OCI-LY7 (cell line): ENCODE results near the gene KIF16B. TPM values are rescaled to one million over a fixed set of nuclear protein-coding genes. Genes with fewer than 3 reads are reported as not detected.

Experiments
- BruUV-seq: library from RNA; stranded (reverse); fragments of 400-500 nt; replicated peaks from 2 replicates; lab custom pipeline; 2021; lab: Mats Ljungman, UMichigan
- CTCF ChIA-PET: fragments of 300-600 bp; sonication (Branson Sonifier 250); formaldehyde crosslinking; loops from one replicate; lab custom pipeline; 2022; ENCODE audit warnings: antibody characterized with exemption; ENCODE audit not compliant: unreplicated experiment; lab: Charles Lee
- POLR2A ChIA-PET: fragments of 300-600 bp; sonication (Branson Sonifier 250); formaldehyde crosslinking; loops from one replicate; lab custom pipeline; 2022; ENCODE audit warnings: antibody characterized with exemption; lab: Charles Lee
- DNase-seq: peaks from one replicate; pipeline ENCODE4 v3.0.0-alpha.2; 2015; ENCODE audit warnings: low spot score
- H2AFZ ChIP-seq: fragments of 200-600 bp; sonication (generic), shearing (Covaris generic); 2 replicates; pipeline ENCODE4 v1.6.1; 2014; ENCODE audit warnings: mild to moderate bottlenecking, antibody characterized with exemption, low read length, moderate library complexity
- H3K27ac ChIP-seq: fragments of 200-600 bp; sonication (generic); 2 replicates; pipeline ENCODE4 v1.5.1; 2014; ENCODE audit warnings: mixed run types, low read depth, mild to moderate bottlenecking, moderate library complexity, low read length, inconsistent platforms; ENCODE audit not compliant: poor library complexity, severe bottlenecking
- H3K36me3 ChIP-seq: fragments of 200-600 bp; sonication (generic); 2 replicates; pipeline ENCODE4 v1.6.1; 2014; ENCODE audit warnings: mild to moderate bottlenecking, antibody characterized with exemption, low read length, moderate library complexity, mixed read lengths; ENCODE audit not compliant: insufficient read depth
- H3K4me1 ChIP-seq: fragments of 200-600 bp; sonication (generic); 2 replicates; pipeline ENCODE4 v1.5.1; 2014; ENCODE audit warnings: mild to moderate bottlenecking, low read length; ENCODE audit not compliant: insufficient read depth, poor library complexity, severe bottlenecking
- H3K4me2 ChIP-seq: fragments of 200-600 bp; sonication (generic); 2 replicates; pipeline ENCODE4 v1.6.1; 2014; ENCODE audit warnings: mild to moderate bottlenecking, low read length
- H3K4me3 ChIP-seq: fragments of 200-600 bp; sonication (generic); 2 replicates; pipeline ENCODE4 v1.5.1; 2014; ENCODE audit warnings: mild to moderate bottlenecking, low read depth, low read length; ENCODE audit not compliant: poor library complexity, severe bottlenecking
- H3K79me2 ChIP-seq: fragments of 200-600 bp; sonication (generic); 2 replicates; pipeline ENCODE4 v1.6.1; 2016; ENCODE audit warnings: low read depth, mild to moderate bottlenecking, low read length, moderate library complexity, mixed read lengths; ENCODE audit not compliant: insufficient read depth
- H3K9me2 ChIP-seq: fragments of 200-600 bp; sonication (generic); 2 replicates; pipeline ENCODE4 v1.6.1; 2016; ENCODE audit warnings: mild to moderate bottlenecking, low read length, mixed read lengths; ENCODE audit not compliant: insufficient read depth
- H3K9me3 ChIP-seq: fragments of 200-600 bp; sonication (generic); 2 replicates; pipeline ENCODE4 v1.6.1; 2014; ENCODE audit warnings: mild to moderate bottlenecking, mixed run types, low read length, mixed read lengths
- H4K20me1 ChIP-seq: fragments of 200-600 bp; sonication (generic); 2 replicates; pipeline ENCODE4 v1.6.1; 2014; ENCODE audit warnings: mild to moderate bottlenecking, antibody characterized with exemption, low read length, moderate library complexity, mixed read lengths; ENCODE audit not compliant: insufficient read depth
- EZH2phosphoT487 ChIP-seq: fragments of 200-600 bp; sonication (generic); IDR thresholded peaks from 2 replicates; pipeline ENCODE4 v1.6.1; 2018; ENCODE audit warnings: low read depth, borderline replicate concordance, mild to moderate bottlenecking, mixed run types, antibody characterized with exemption, low read length, moderate library complexity, mixed read lengths
- intact Hi-C: fragments of 100-400 bp; cut with micrococcal nuclease; formaldehyde crosslinking; loops from one replicate; pipeline ENCODE4 v1.10.0; 2022; ENCODE audit not compliant: unreplicated experiment
- total RNA-seq, 2 experiments: library from RNA; depleted of rRNA in 1 of 2; stranded (reverse); fragments of >200 nt in 1 of 2; shearing (Covaris generic) in 1 of 2; gene quantifications; 2 replicates each; pipeline ENCODE4 v1.2.3, GENCODE V29; 2014 to 2022
- TF ChIP-seq, protein P1 (sequence below): fragments of 200-600 bp; sonication (generic); conservative IDR thresholded peaks from 2 replicates; pipeline ENCODE4 v1.5.1; 2014; ENCODE audit warnings: mild to moderate bottlenecking, antibody characterized with exemption, low read length, moderate library complexity, mixed read lengths

The KIF16B gene
- total RNA-seq, 2 experiments from 2014 or later = 6.2 to 11.2 TPM

DNA sequence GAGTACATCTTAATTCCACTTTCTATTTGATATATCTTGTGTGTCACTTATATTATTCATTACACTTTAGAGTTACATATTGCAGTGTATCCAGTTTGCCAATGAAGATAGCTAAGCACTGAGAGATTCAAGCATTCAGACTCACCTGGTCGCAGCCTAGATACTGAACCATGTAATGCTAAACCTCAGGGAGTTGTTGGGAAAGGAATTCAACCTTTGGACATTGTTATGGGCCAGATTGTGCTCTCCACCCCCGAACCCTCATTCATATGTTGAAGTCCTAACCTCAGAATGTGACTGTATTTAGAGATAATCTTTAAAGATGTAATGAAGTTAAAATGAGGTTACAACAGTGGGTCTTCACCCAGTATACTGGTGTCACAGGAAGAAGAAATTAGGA lies 13.8 kb upstream of the KIF16B start:
- CTCF ChIA-PET = no interaction called here
- intact Hi-C loops = no loop called here

DNA sequence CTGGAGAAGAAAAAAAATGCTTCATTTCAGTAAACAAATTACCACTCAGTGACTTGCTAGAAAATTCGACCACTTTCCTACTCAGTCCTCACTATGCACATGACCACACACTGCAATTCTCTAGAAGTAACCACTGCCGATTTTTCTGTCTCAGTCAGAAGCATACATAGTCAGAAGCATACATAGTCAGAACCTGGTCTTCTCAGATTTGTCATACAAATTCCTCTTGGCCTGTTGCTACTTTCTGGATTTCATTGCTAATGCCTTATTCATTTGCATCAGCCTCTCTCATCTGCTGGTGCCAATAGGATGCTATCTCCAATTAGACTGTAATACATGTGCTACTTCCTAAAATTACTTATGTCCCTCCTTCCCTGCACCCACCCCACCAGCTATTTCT lies 10.2 kb upstream of the KIF16B start:
- Histone ChIP-seq H3K36me3 (no peaks in the 10 kb centered on the region), H3K4me2 (no peak overlapping the region), H3K9me2 (no peaks in the 10 kb centered on the region), H3K9me3 (no peaks in the 10 kb centered on the region), H2AFZ (no peak overlapping the region), H4K20me1 (no peaks in the 10 kb centered on the region), H3K27ac (no peak overlapping the region), H3K4me3 (no peak overlapping the region), H3K4me1 (no peaks in the 10 kb centered on the region), H3K79me2 (no peaks in the 10 kb centered on the region)
- DNase-seq = no peak
- TF ChIP-seq, protein P1, sequence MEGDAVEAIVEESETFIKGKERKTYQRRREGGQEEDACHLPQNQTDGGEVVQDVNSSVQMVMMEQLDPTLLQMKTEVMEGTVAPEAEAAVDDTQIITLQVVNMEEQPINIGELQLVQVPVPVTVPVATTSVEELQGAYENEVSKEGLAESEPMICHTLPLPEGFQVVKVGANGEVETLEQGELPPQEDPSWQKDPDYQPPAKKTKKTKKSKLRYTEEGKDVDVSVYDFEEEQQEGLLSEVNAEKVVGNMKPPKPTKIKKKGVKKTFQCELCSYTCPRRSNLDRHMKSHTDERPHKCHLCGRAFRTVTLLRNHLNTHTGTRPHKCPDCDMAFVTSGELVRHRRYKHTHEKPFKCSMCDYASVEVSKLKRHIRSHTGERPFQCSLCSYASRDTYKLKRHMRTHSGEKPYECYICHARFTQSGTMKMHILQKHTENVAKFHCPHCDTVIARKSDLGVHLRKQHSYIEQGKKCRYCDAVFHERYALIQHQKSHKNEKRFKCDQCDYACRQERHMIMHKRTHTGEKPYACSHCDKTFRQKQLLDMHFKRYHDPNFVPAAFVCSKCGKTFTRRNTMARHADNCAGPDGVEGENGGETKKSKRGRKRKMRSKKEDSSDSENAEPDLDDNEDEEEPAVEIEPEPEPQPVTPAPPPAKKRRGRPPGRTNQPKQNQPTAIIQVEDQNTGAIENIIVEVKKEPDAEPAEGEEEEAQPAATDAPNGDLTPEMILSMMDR = no peak
- TF ChIP-seq EZH2phosphoT487 = no peak
- CTCF ChIA-PET = no interaction called here
- BruUV-seq = no TSS peak
- POLR2A ChIA-PET = no interaction called here
- intact Hi-C loops = no loop called here

More for the DNA sequence above, 13.8 kb upstream of the KIF16B start:
- Histone ChIP-seq H3K9me2 (no peaks in the 10 kb centered on the region), H3K27ac (no peak overlapping the region), H4K20me1 (no peaks in the 10 kb centered on the region), H3K4me1 (no peaks in the 10 kb centered on the region), H3K79me2 (no peaks in the 10 kb centered on the region), H3K36me3 (no peaks in the 10 kb centered on the region), H3K4me3 (no peak overlapping the region), H3K4me2 (no peak overlapping the region), H3K9me3 (no peaks in the 10 kb centered on the region), H2AFZ (no peak overlapping the region)
- POLR2A ChIA-PET = no interaction called here
- no peak for TF ChIP-seq EZH2phosphoT487
- TF ChIP-seq, protein P1 = no peak
- BruUV-seq = no TSS peak
- DNase-seq = no peak

DNA sequence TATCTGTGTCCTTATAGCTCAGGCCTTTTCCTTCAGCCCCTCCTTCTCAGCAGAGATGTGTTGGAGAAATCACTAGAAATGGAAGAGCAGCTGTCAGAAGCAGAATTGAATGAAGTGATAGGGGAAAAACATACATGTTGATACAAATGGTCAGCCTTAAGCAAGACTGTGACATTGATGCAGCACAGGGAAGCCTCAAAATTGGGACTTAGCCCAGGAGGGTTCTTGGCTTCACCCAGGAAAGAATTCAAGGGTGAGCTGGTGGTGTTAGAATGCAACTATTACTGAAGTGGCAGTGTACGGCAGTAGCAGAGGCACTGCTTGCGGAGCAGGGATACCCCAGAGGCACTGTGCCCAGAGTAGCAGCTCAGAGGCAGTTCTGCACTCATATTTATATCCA lies 8.0 kb upstream of the KIF16B start:
- no peak for TF ChIP-seq EZH2phosphoT487
- TF ChIP-seq, protein P1 = no peak
- Histone ChIP-seq H4K20me1 (no peaks in the 10 kb centered on the region), H3K9me2 (no peaks in the 10 kb centered on the region), H2AFZ (no peak overlapping the region), H3K79me2 (no peaks in the 10 kb centered on the region), H3K9me3 (no peaks in the 10 kb centered on the region), H3K4me1 (no peaks in the 10 kb centered on the region), H3K4me2 (no peak overlapping the region), H3K4me3 (no peak overlapping the region), H3K27ac (no peak overlapping the region), H3K36me3 (no peaks in the 10 kb centered on the region)
- BruUV-seq = no TSS peak
- ChIA-PET CTCF (no interaction called here), POLR2A (no interaction called here)
- no peak for DNase-seq
- intact Hi-C loops = no loop called here
